Colon (tissue), 2 donors: Measurements from ENCODE around the gene PAQR5.
"Not testable (repeated sequence)": the region's sequence is repeated elsewhere in the genome, so short reads cannot be mapped to it uniquely, and the experiment has no call there.

Experiments used
- FAIRE-seq: peaks from 2 replicates; lab custom pipeline; 2012; peaks lifted over from hg19 to GRCh38; lab: Jason Lieb, UNC
- donor health status: control.
- donor health status: control.

PAQR5 gene

GRCh38 chr15:69316291-69316690 lies 17.6 kb downstream of the PAQR5 start:
- FAIRE-seq: no peak

GRCh38 chr15:69317392-69317841 lies 18.7 kb downstream of the PAQR5 start:
- FAIRE-seq: no peak

GRCh38 chr15:69318033-69318432 lies 19.3 kb downstream of the PAQR5 start:
- FAIRE-seq: no peak

GRCh38 chr15:69319384-69320375 lies 21.0 kb downstream of the PAQR5 start:
- FAIRE-seq: no peak

GRCh38 chr15:69320977-69321554 lies 22.4 kb downstream of the PAQR5 start:
- FAIRE-seq: no peak

- FAIRE-seq: no peak
These were observed 25.2 kb downstream of the PAQR5 start for GRCh38 chr15:69323893-69324430.

- FAIRE-seq: no peak
These were observed 25.9 kb downstream of the PAQR5 start for GRCh38 chr15:69324565-69324964.

- no peak for FAIRE-seq
These were observed 26.8 kb downstream of the PAQR5 start for GRCh38 chr15:69325456-69325971.

GRCh38 chr15:69328080-69328479 lies 29.4 kb downstream of the PAQR5 start:
- FAIRE-seq: no peak

GRCh38 chr15:69328739-69329138 lies 30.0 kb downstream of the PAQR5 start:
- FAIRE-seq: no peak

- no peak for FAIRE-seq
These were observed 38.4 kb downstream of the PAQR5 start for GRCh38 chr15:69337138-69337537.

- FAIRE-seq: no peak
These were observed 40.0 kb downstream of the PAQR5 start for GRCh38 chr15:69338535-69339213.

- not testable (repeated sequence) for FAIRE-seq
These were observed 40.5 kb downstream of the PAQR5 start for GRCh38 chr15:69339214-69339543.

- no peak for FAIRE-seq
These were observed 41.7 kb downstream of the PAQR5 start for GRCh38 chr15:69340243-69340900.

GRCh38 chr15:69341356-69341755 lies 42.6 kb downstream of the PAQR5 start:
- no peak for FAIRE-seq

GRCh38 chr15:69342460-69343076 lies 43.9 kb downstream of the PAQR5 start:
- no peak for FAIRE-seq

GRCh38 chr15:69343133-69343532 lies 44.4 kb downstream of the PAQR5 start:
- no peak for FAIRE-seq

- no peak for FAIRE-seq
These were observed 45.5 kb downstream of the PAQR5 start for GRCh38 chr15:69344238-69344637.

- FAIRE-seq: no peak
These were observed 47.4 kb downstream of the PAQR5 start for GRCh38 chr15:69346112-69346511.

- no peak for FAIRE-seq
These were observed 52.6 kb downstream of the PAQR5 start for GRCh38 chr15:69351333-69351732.

GRCh38 chr15:69351884-69352283 lies 53.2 kb downstream of the PAQR5 start:
- no peak for FAIRE-seq
